ENCODE results near the gene ELFN2. TPM values are rescaled to one million over a fixed set of nuclear protein-coding genes. Genes with fewer than 3 reads are reported as not detected.

Gene ELFN2
- total and polyA plus RNA-seq, 2 experiments from 2014 or later, result 0.48 to 1.1 TPM

DNA sequence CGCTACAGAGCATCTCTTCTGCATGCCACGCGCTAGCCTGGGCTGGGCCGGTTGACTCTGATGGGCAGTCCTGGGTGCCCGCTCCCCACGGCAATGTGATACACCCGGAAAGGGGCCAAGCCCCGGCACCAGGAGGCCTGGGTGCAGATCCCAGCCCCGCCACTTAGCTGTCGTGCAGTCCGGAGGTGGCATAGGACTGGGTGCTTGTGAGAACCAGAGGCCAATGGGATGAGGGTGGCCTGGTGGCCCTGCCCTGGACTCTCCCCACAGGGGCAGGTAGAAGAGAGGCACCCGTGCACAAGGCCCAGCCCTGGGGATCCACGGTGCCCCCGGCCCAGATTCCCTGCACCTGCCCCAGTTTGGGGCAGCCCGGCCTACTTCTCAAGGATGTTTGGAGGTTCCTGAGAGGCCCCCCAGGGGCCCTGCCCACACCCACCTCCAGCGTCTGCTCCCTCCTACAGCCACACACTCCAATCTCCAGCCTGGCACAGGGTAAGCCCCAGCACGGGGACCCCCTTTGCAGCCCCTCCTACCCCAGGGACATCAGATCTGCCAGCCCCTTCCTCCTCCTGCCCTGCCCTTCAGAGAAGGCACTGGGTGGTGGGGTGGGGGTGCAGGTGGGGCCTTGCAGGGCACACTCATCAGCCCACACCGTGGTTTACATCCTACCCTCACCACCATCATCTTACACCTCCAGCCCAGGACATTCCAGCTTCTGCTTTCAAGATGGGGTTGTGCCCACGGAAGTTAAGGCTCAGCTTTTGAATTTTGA is 78.0 kb downstream of the ELFN2 start:
- Histone ChIP-seq H3K9ac (no peak overlapping the region), H3F3A (ENCODE audit: insufficient read depth) (peaks cover 16% of the 10 kb centered on the region), H3K27ac (no peak overlapping the region), H3K27me3 (replicated peaks; ENCODE audit: insufficient read depth) (no peaks in the 10 kb centered on the region), H4K20me1 (ENCODE audit: insufficient read depth) (no peaks in the 10 kb centered on the region), H3K4me1 (ENCODE audit: insufficient read depth) (peaks cover 25% of the 10 kb centered on the region), H3K36me3 (ENCODE audit: low read depth) (no peaks in the 10 kb centered on the region), H2AFZ (no peak overlapping the region), H3K9me3 (ENCODE audit: low read depth) (no peaks in the 10 kb centered on the region), H3K79me2 (ENCODE audit: insufficient read depth) (no peaks in the 10 kb centered on the region), H3K4me2 (ENCODE audit: unreplicated experiment) (no peak overlapping the region), H3K4me3 (no peak overlapping the region), H3K9me2 (ENCODE audit: insufficient read depth) (no peaks in the 10 kb centered on the region)
- 83 to 84% methylated on average over 18 to 19 of the region's 19 CpGs for WGBS, 2 experiments (ENCODE audit: low coverage in 1 of 2, low lambda C conversion rate in 2 of 2, missing lambda C conversion rate in 2 of 2)
- no peak for TF ChIP-seq EZH2 (IDR thresholded peaks at IDR 0.05; ENCODE audit: insufficient read depth, poor library complexity, severe bottlenecking)
- no peak for TF ChIP-seq EZH2phosphoT487 (IDR thresholded peaks at IDR 0.05; ENCODE audit: insufficient read depth, low read depth)
- no peak for DNase-seq
- in situ Hi-C loops (cut with MboI), result no loop called here

DNA sequence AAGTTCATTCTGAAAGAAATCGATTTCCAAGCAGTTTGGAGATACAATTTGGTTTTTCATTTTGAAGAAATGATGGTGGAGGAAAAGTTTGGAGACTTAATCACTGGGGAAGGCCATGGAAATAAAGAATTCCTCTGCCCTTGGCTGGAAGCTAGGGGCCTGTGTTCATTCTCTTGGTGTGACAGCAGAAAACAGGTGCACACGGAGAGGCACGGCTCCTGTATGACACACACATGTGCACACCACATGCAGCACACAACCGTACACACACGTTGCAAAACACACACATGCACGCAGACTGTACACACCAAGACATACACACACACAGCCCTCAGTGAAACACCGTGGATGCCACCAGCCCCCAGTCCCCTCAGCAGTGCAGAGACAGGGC is 80.8 kb downstream of the ELFN2 start:
- Histone ChIP-seq H3K27ac (0 out of 2 replicates have a peak overlapping the region, but pooled peaks have one; percentile 22), H3K36me3 (ENCODE audit: low read depth) (no peaks in the 10 kb centered on the region), H2AFZ (no peak overlapping the region), H3K9me2 (ENCODE audit: insufficient read depth) (no peaks in the 10 kb centered on the region), H3K4me2 (ENCODE audit: unreplicated experiment) (no peak overlapping the region), H3K9me3 (ENCODE audit: low read depth) (no peaks in the 10 kb centered on the region), H3K4me3 (no peak overlapping the region), H3K79me2 (ENCODE audit: insufficient read depth) (no peaks in the 10 kb centered on the region), H3K9ac (no peak overlapping the region), H4K20me1 (ENCODE audit: insufficient read depth) (no peaks in the 10 kb centered on the region), H3K27me3 (replicated peaks; ENCODE audit: insufficient read depth) (no peaks in the 10 kb centered on the region), H3F3A (ENCODE audit: insufficient read depth) (peaks cover 16% of the 10 kb centered on the region), H3K4me1 (ENCODE audit: insufficient read depth) (peaks cover 17% of the 10 kb centered on the region)
- DNase-seq, result no peak
- TF ChIP-seq EZH2phosphoT487 (IDR thresholded peaks at IDR 0.05; ENCODE audit: insufficient read depth, low read depth) (no peak), EZH2 (IDR thresholded peaks at IDR 0.05; ENCODE audit: insufficient read depth, poor library complexity, severe bottlenecking) (no peak)
- in situ Hi-C loops (cut with MboI), result no loop called here
- WGBS, 2 experiments (ENCODE audit: low coverage in 1 of 2, low lambda C conversion rate in 2 of 2, missing lambda C conversion rate in 2 of 2), result 68 to 77% methylated on average over 7 of the region's 7 CpGs

DNA sequence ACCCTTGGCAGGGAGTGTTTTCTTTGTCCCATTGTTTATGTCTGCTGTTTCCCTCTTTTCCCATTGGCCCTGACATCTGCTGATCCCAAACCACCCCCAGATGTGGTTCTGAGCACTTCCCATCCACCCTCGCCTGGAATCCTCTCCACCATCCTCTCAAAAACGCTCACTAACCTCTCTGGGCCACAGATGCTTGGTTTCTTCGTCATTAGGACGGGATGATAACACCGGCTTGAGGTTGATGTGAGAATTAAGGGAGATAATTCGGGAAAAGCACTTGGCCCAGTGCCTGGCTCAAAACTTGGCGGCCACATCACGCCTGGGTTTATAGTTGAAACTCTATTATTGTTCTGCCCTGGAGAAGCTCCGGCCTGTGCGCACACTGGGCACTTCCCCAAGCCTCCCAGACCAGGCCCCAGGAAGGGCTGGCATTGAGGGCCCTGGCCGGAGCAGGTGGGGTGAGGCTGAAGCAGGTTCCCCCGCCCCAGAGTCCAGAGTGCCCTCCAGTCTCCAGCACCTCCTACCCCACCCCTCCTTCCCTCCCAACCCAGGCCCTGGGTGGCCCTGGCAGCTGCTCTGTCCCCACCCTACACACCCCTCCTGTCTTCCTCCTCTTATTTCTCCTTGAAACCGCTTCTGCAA is 81.3 kb downstream of the ELFN2 start:
- peak overlapping the region; percentile 22; the same call in 1 of the 2 replicates for H3K27ac ChIP-seq
- H3K4me1 ChIP-seq (ENCODE audit: insufficient read depth), result peaks cover 17% of the 10 kb centered on the region
- peak; percentile 87 for DNase-seq
- H3F3A ChIP-seq (ENCODE audit: insufficient read depth), result peaks cover 16% of the 10 kb centered on the region
- no peak overlapping the region for H2AFZ ChIP-seq
- H3K9me3 ChIP-seq (ENCODE audit: low read depth), result no peaks in the 10 kb centered on the region
- in situ Hi-C loops (cut with MboI), result no loop called here
- H4K20me1 ChIP-seq (ENCODE audit: insufficient read depth), result no peaks in the 10 kb centered on the region
- H3K9me2 ChIP-seq (ENCODE audit: insufficient read depth), result no peaks in the 10 kb centered on the region
- WGBS, 2 experiments (ENCODE audit: low coverage in 1 of 2, low lambda C conversion rate in 2 of 2, missing lambda C conversion rate in 2 of 2), result 11 to 19% methylated on average over 10 to 13 of the region's 13 CpGs
- H3K4me2 ChIP-seq (ENCODE audit: unreplicated experiment), result no peak overlapping the region
- no peak overlapping the region for H3K4me3 ChIP-seq
- H3K79me2 ChIP-seq (ENCODE audit: insufficient read depth), result no peaks in the 10 kb centered on the region
- no peak overlapping the region for H3K9ac ChIP-seq
- TF ChIP-seq EZH2phosphoT487 (IDR thresholded peaks at IDR 0.05; ENCODE audit: insufficient read depth, low read depth) (no peak), EZH2 (IDR thresholded peaks at IDR 0.05; ENCODE audit: insufficient read depth, poor library complexity, severe bottlenecking) (no peak)
- no peaks in the 10 kb centered on the region for H3K27me3 ChIP-seq (replicated peaks; ENCODE audit: insufficient read depth)
- H3K36me3 ChIP-seq (ENCODE audit: low read depth), result no peaks in the 10 kb centered on the region

DNA sequence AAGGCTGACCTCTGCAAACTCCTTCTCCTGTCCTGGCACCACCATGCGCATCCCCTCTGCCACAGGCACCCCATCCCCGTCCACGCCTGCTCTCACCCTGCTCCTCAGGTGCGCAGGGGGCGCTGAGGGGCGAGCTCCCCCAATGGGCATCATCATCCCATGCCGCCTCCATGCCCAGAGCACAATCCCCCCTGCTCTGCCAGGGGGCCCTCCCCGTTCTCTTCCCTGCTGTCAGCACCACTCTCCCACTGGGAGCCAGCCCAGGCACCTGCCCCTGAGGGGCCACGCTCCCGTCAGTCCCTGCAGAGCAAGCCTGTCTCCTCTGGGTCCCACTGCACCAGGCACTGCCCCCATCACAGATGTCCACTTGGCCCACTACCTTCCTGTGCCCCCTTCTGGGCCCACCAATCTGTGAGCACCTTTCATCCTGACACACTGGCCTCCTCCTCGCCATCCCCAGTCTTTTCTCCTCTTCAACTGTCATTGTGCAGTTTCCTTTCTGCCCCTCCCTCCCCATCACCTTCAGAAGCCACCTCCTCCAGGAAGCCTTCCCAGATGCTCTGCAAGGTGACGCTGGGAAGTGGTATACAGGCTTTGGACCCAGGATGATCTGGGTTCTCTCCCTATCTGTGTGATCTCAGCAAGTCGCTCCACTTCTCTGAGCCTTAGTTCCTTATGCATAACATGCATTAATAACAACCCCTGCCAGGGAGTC is 82.4 kb downstream of the ELFN2 start:
- Histone ChIP-seq H3K27ac (no peak overlapping the region), H3K4me1 (ENCODE audit: insufficient read depth) (peaks cover 17% of the 10 kb centered on the region), H3K9me2 (ENCODE audit: insufficient read depth) (no peaks in the 10 kb centered on the region), H3F3A (ENCODE audit: insufficient read depth) (peaks cover 16% of the 10 kb centered on the region), H3K9me3 (ENCODE audit: low read depth) (no peaks in the 10 kb centered on the region), H3K36me3 (ENCODE audit: low read depth) (no peaks in the 10 kb centered on the region), H3K4me3 (no peak overlapping the region), H3K9ac (no peak overlapping the region), H3K4me2 (ENCODE audit: unreplicated experiment) (no peak overlapping the region), H2AFZ (no peak overlapping the region), H4K20me1 (ENCODE audit: insufficient read depth) (no peaks in the 10 kb centered on the region), H3K79me2 (ENCODE audit: insufficient read depth) (no peaks in the 10 kb centered on the region), H3K27me3 (replicated peaks; ENCODE audit: insufficient read depth) (no peaks in the 10 kb centered on the region)
- WGBS, 2 experiments (ENCODE audit: low coverage in 1 of 2, low lambda C conversion rate in 2 of 2, missing lambda C conversion rate in 2 of 2), result 65 to 73% methylated on average over 13 of the region's 13 CpGs
- in situ Hi-C loops (cut with MboI), result no loop called here
- DNase-seq, result no peak
- TF ChIP-seq EZH2 (IDR thresholded peaks at IDR 0.05; ENCODE audit: insufficient read depth, poor library complexity, severe bottlenecking) (no peak), EZH2phosphoT487 (IDR thresholded peaks at IDR 0.05; ENCODE audit: insufficient read depth, low read depth) (no peak)

Measured in GM23248 (cell line).